Measurements from ENCODE around the gene TPM1. TPM values are rescaled to one million over a fixed set of nuclear protein-coding genes. Genes with fewer than 3 reads are reported as not detected.

Gene TPM1
- polyA plus RNA-seq, 4 donors, result 454 to 494 (median 473) TPM

DNA sequence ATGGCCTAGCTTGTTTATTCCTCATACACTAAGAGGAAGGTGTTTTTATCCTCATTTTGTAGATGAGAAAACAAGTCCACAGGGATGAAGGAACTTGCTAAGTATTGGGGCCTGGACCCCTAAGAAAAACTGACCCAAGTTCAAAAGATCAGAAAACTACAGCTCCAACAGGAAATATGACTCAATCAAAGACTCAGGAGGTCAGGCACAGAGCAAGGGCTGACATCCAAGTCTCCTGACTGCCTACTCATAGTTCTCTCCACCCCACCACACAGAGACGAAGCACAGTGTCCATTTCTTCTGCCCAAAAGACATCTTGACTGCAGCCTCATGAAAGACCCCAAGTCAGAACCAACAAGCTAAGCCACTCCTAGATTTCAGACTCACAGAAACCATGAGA is 26.9 kb upstream of the TPM1 start:
- DNase-seq (ENCODE audit: low read depth in 4 of 4, low spot score in 3 of 4), result no peak

DNA sequence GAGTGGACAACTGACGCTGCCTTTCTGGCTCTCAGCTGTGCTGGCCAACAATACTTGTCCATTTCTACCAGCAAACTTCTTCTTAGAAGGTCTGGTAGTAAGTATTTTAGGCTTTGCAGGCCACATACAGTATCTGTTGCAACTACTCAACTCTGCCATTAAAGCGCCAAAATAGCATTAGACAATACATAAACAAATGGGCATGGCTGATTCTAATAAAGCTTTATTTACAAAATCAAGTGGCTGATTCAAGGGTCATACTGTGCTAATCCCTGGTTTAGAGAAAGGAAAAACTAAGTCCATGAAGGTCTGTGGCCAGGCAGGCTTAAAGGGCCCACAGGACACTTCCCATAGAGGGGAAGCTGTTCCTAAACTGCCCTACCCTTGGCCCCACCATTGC is 26.3 kb upstream of the TPM1 start:
- no peak for DNase-seq (ENCODE audit: low read depth in 4 of 4, low spot score in 3 of 4)

DNA sequence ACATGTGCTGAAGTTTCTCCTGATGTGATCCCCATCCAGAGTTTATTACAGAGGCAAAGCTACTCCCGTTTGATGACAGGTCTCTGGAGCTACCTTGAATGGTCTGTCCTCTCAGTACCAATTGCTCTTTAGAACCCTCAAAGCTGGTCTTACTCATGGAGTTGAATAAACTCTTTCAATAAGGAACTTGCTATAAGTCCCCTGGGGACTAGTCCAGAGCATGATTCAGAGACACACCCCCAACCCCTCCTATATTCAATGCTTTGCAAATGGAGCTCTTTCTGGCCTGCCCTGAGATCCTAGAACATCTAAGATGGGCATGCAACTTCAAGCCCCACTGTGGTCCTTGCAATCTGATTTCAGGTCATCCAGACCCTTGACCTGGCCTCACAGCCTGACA is 23.9 kb upstream of the TPM1 start:
- DNase-seq (ENCODE audit: low read depth in 4 of 4, low spot score in 3 of 4), result no peak

DNA sequence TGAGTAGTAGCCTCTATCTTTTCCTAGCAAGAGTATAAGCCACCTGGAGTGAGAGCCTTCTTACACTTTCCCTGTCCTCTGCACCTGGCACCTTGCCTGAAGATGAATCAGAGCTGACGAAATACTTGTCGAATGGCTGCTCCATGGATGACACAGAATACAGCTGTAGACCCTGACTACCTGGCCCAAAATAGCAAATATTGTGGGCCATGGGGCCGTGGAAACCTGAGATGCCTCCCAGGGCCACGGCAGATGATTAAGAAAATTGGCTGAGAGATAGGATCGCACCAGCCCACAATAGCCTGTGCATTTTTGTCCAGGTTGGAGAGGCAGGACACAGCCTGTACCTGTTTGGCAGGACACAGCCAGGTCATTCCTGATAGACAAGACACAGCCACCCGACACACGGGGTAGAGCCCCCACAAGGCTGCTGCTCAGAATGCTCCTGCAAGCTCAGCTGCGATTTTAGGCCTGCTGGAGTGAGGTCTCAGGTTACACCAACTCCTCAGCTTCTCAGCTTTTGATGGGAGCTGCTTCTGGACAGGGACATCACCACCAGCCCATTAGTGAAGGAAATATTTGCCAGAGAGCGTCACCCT is 22.9 kb upstream of the TPM1 start:
- no peak for DNase-seq (ENCODE audit: low read depth in 4 of 4, low spot score in 3 of 4)

DNA sequence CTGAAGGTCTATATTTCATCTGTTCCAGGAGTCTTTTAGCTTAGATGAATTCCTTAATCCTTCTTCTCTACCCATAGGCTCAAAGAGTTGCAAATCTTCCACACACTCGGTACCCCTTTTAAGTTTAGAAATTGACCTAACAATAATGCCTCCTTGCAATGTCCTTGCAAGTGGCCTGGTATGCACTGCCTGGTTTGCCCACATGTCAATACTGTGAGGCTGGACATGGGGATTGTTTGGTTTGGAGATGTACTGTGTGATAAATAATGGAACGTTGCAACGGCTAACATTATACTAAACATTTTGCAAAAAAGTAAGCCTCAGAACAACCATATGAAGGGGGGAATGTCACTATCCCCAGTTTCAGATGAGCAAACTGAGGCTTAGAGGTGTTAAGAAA is 22.4 kb upstream of the TPM1 start:
- DNase-seq (ENCODE audit: low read depth in 4 of 4, low spot score in 3 of 4), result no peak

DNA sequence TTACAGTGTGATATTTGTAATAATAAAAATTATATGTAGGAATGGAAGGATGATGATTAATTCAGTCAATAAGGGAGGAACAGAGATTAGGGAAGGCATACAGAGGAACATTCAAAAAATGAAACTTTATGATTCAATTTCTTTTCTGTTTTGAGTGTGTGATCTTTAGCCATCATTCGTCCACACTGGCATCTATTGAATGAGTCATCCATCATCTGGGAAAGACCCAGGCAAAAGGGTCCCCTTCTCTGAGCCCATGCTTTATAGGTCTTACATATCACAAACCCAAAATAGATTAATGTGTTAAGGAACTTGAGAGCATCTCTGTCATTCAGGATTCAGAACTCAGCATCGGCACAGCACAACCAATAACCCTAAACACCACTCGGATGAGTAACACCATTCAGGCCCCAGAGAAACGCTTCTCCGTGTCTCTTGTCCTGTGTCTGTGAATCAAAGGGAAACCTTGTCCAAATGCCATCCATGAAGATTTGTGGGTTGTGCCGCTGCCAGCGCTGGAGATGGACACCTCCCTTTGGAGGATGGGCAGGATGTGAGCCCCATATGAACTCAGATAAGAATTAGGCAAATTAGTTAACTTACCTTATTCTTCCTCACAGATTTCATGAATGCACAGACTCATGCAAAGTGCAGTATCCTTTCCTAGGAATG is 21.7 kb upstream of the TPM1 start:
- DNase-seq (ENCODE audit: low read depth in 4 of 4, low spot score in 3 of 4), result no peak

DNA sequence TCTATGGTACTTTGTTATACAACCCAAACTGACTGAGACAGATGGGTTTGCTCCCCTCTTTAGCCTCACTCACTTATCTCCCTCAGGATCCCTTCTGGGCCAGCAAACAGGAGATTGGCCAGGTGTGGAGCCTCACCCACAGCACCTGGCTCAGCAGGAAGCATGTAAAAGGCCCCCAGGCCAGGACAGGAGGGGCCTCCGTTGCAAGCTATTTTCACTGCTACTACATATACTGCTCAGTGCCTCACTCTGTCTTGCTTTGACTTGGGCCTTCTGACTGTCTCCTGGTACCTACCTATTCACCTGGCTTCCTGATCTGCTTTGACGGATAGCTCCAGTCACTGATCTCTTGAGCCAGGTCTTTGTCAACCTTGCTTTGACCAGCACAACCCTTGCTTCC is 20.4 kb upstream of the TPM1 start:
- DNase-seq (ENCODE audit: low read depth in 4 of 4, low spot score in 3 of 4), result no peak

DNA sequence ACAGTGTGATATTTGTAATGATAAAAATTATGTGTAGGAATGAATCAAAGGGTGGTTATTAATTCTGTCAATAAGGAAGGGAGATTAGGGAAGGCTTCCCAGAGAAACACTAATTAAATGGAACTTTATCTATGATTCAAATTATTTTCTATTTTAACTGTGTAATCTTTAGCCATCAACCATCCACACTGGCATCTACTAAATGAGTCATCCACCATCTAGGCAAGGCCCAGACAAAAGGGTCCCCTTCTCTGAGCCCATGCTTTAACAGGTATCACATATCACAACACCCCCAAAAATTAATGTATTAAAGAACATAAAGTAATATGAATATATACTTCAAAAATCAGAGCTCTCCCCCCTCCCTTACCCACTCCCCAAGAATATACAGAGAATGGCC is 19.9 kb upstream of the TPM1 start:
- no peak for DNase-seq (ENCODE audit: low read depth in 4 of 4, low spot score in 3 of 4)

DNA sequence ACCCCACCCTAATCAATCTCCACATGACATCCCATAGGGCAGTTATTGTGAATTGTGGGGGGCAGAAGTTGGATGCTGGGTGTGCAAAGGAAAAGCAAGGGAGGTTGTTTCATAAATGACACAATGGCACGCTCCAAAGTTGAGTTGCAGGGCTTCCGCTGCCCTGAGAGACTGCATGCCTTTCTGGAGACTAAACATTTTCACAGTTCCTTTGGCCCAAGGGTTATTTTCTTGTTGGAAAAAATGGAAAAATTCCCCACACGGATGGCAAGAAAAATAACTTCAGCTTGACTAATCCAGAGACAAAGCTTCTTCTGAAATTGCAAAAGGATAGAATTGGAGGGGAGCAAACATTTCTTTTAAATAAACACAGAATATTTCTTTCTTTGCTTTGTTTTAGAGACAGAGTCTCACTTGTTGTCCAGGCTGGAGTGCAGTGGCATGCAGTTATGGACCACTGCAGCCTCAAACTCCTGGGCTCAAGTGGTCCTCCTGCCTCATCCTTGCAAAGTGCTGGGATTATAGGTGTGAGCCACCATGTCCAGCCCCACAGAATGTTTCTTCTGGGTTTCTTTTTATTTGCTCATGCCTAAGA is 19.1 kb upstream of the TPM1 start:
- no peak for DNase-seq (ENCODE audit: low read depth in 4 of 4, low spot score in 3 of 4)

DNA sequence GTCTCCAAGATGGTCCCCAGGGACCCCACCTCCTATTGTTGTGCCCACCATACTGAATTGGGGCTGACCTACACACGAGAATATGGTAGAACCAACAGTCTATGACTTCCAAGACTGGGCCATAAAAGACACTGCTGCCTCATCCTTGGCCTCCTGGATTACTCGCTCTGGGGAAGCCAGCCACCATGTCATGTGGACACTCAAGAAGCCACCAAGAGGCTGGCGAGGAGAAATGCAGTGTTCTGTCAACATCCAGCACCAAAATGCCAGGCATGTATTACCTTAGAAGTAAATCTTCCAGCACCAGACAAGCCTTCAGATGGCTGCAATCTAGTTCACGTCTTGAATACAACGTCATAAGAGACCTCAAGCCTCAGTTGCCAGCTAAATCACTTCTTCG is 17.1 kb upstream of the TPM1 start:
- DNase-seq (ENCODE audit: low read depth in 4 of 4, low spot score in 3 of 4), result no peak

DNA sequence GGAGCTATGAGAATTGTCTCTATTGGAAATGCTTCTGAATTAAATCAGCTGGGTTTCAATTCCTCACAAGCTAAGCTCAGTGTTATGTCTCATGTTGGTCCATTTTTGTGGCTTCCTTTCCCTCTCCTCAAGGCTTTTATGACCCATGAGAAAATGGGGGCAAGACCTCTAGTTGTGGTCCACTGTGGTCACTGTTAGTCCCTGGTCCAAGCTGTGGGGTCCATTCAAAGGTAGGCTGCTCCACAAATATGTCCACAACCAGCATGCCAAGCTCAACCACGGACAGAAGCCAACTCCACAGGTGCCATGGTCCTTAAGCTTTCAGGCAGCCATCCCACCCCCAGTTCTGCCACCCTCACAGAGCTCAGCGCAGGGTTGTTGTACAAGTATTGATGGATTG is 14.9 kb upstream of the TPM1 start:
- DNase-seq (ENCODE audit: low read depth in 4 of 4, low spot score in 3 of 4), result no peak

DNA sequence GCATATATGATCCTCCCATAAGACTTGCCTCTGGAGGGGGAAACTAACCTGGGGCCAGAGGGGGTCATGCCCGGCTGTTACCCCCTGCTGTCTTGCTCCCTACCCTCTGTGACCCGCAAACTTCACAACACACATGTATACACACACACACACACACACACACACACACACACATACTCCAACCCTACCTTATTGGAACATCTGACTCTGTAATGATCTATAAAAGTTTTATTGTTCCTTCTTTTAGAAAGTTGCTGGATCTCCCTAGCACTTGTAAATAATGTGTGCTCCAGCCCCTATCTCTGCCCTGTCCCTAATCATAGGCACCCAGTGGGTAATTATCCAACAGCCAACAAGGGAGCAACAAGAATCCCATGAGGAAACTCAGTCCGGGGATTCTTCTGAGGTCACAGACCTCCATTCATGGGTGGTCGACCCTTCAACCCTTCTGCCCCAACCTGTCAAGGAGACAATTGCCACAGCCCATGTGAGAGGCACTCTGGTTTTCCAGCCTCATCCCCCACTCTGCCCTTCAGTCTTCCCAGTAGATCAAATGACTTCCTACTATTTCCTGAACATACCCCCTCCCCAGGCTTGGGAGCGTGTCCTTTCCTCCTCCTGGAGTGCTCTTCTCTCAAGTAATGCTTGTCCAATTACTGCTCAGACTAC is 14.0 kb upstream of the TPM1 start:
- DNase-seq (ENCODE audit: low read depth in 4 of 4, low spot score in 3 of 4), result no peak

DNA sequence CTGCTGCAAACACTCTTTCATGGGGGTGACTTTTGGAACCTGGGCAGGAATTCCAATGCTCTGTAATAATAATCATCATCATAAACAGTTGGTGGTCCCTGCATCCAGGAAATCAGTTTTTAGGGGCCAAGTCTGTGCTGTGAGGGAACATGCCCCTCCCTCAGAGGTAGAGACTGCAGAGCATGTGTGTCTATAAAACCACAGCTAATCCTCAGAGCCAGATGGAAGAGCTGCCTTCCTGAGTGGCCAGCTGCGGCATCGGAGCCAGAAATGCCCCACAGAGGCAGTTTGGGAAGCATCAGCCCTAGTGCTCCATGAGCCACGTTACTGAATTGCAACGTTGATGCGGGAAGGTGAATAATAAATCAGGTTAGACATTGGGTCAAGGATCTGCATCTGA is 12.9 kb upstream of the TPM1 start:
- DNase-seq (ENCODE audit: low read depth in 4 of 4, low spot score in 3 of 4), result no peak

DNA sequence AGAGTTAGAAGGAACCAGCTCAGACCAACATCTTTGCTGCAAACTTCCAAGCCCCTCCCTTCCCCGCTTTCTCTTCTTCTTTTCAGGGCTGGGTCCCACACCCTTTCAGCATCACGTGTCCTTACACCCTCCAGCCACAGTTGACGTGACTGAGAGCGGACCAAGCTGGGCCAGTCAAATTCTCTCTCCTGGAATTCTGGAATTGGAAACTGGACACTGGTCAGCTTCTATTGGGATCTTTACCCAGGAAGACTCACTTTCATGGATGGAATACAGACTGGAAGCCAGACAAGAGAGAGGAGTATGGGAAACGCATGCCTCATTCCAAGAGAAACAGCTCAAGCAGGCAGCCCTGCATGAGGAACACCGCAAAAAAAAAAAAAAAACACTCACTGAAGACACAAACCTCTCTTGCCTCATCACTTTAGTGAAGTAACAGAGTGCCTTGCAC is 12.4 kb upstream of the TPM1 start:
- DNase-seq (ENCODE audit: low read depth in 4 of 4, low spot score in 3 of 4), result no peak

DNA sequence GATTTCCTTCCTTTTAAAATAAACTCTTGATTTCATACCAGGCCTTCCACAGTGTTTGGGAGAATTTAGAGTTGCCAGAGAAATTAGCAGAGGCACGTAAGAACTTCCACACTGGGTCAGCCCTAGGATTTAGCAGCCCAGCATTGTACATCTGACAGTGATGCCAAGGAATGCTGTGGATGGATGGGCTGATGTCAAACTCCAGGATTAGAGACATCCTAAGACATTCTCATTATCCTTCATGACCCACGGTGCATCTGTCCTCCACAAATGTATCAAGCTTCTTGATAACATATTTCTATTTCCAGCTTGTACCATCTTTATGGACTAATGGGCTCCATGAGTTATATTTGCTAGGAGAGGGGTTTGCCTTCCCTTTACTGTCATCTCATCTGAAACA is 8.0 kb upstream of the TPM1 start:
- DNase-seq (ENCODE audit: low read depth in 4 of 4, low spot score in 3 of 4), result no peak

DNA sequence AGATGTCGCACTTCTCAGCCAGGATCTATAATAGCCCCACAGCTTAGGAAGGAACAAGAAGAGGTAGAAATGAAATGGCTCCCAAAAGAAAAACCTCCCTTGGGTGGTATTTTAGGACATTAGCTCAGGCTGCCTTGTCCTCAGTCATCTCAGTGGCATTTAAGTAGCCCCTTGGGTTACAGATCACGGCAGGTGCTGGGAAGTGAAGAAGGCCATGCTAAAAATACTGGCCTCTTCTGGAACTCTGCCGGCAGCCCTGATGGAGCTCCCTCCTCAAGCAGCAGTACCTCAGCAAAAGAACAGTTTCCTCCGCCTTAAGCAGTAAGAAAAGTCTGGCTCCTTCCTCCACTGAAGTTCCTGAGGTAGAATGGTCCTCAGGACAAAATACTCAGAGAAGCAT is 7.3 kb upstream of the TPM1 start:
- DNase-seq (ENCODE audit: low read depth in 4 of 4, low spot score in 3 of 4), result no peak

DNA sequence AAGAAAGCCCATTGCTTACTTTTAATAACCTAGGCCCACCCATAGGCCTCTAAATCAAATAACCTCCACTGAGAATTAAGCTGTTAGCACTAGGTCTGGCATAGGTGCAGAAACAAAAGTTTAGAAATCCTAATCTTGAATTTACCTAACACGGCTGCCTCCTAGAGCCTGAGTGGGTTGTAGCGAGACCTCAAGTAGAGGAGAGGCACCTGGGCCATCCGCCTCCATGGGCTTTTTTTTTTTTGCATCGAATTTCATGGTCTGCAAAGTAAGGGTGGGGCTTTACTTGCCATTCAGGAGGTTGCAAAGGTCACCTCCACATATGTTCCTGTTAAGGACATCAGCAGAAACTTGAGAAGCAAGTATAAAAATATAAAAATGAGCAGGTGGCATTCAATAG is 6.6 kb upstream of the TPM1 start:
- no peak for DNase-seq (ENCODE audit: low read depth in 4 of 4, low spot score in 3 of 4)

DNA sequence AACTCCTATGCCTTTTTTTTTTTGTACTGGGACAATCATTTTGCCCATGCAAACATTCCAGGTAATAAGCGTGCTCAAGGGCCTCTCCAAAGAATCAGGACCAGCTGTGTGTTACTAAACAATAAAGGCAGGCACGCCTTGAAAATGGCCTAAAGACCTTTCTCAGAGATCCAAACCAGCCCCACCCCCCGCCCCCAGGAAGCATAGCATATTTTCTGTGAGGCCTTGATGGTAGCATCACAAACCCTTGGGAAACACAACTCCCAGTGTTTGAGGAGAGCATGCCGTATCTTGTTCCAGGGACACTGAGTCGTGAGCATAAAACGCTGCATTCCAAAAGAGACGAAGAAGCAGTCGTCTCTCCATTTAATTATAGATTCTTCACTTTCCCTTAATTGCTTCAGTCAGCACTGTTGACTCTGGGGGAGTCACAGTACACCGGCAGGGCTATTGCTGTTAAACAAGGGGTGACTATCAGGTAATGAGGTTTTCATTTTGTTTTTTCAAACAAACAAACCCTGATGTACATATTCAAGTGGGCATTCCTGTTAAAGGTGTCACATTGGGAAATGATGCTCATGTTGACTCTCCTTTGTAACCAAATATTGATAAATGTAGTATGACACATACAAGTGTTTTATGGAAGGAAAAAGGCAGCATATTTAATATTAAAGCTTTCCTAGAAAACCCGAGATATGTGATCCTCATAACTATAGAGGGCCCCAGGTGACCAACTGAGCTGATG is 4.4 kb upstream of the TPM1 start:
- DNase-seq (ENCODE audit: low read depth in 4 of 4, low spot score in 3 of 4), result no peak

DNA sequence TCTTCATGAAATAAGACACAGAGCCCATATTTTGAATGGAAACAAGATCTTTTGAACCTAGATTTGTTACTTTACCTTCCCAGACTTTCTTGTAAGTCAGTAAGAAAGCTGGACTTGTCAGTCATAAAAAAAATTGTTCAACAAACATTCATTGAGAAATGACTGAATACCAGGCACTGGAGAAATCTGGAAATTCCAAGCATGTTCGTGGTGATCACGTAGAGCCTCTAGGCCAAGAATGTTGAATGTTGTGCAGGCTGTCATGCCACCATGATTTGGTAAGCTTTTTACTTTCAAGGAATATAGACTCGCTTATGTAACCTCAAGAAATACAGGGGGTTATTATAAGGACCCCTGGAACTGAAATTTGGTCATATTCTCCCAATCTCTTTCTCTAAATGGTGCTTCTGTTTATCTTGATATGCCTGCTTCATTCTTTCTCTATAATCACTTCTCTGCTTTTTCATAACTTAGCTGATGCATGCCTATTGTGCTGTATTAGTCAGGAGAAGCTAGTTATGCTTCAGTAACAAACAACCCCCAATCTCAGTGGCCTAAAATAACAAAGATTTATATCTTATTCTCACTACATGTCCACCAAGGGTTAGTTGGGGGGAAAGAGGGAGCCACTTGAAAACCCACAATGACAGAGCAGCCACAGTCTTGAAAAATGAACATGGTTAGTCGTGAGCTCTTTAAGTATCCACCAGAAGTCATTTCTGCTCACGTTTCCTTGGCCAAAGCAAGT is 3.4 kb upstream of the TPM1 start:
- no peak for DNase-seq (ENCODE audit: low read depth in 4 of 4, low spot score in 3 of 4)

DNA sequence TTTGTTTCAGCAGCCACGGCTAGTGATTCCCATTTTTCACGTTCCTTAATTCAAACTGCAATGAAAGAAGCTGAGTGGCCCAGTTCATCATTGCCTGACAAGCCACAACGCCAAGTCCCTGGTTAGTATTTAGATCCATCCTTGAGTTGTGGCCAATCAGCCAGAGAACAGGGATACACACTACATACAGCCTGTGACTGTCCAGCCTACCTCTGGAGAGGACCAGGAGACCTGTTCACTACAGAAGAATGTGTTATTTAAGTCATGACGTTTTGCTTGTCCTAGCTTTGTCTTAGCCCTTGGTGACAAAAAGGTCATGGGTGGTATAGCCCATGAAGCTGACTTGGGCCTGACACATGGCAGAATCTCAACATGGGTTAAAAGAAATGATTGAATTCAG is 2.7 kb upstream of the TPM1 start:
- DNase-seq (ENCODE audit: low read depth in 4 of 4, low spot score in 3 of 4), result no peak

DNA sequence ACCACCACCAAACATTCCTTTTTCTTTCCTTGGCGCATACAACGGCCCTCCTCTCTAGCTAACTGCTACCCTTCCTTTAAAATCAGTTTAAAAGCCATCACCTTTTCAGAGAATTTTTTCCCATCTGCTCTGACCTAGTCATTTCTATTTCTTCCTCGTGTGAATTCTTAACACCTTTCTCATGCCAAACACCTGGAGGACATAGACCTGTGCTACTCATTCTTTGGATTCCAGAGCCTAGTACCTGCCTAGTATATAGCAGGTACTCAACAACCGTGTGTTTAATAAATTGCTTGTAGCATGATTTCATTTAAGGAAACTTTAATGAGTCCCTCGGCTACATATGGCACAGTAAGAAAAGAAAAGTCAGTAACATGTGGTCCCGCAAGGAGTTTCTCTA is 2.0 kb upstream of the TPM1 start:
- DNase-seq (ENCODE audit: low read depth in 4 of 4, low spot score in 3 of 4), result no peak
